ENCODE data around the gene EPHB2.

EPHB2 gene

DNA sequence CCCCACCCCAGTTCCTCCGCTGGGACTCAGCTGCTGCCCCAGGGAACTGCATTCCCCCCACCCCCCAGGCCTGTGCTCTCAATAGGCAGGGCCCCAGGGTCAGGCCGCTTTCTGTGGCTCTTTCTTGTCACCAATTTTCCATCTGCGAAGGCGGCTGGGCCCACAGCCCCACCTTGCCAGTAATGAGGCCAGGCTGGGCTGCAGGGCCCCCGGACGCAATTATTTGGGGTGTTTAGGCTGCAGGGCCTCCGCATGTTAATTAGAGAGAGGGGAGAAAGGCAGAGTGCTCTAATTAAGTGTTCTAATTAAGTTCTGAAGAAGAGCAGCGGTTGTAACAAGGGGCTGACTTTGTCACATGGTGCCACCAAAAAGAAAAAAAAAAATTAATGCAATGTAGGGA, 71.8 kb downstream of the EPHB2 start:
- no peak for DNase-seq

DNA sequence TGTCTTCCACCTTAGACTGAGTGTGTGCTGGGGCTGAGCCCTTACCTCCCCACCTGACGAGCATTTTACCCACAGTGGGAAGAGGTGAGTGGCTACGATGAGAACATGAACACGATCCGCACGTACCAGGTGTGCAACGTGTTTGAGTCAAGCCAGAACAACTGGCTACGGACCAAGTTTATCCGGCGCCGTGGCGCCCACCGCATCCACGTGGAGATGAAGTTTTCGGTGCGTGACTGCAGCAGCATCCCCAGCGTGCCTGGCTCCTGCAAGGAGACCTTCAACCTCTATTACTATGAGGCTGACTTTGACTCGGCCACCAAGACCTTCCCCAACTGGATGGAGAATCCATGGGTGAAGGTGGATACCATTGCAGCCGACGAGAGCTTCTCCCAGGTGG, 73.7 kb downstream of the EPHB2 start:
- DNase-seq = no peak

DNA sequence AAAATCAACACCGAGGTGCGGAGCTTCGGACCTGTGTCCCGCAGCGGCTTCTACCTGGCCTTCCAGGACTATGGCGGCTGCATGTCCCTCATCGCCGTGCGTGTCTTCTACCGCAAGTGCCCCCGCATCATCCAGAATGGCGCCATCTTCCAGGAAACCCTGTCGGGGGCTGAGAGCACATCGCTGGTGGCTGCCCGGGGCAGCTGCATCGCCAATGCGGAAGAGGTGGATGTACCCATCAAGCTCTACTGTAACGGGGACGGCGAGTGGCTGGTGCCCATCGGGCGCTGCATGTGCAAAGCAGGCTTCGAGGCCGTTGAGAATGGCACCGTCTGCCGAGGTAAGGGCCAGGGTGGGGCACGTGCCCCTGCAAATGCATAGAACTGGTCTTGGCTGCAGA, 74.1 kb downstream of the EPHB2 start:
- DNase-seq = no peak

- no peak for DNase-seq
Measured at GRCh38 chr1:22786101-22786500, 75.5 kb downstream of the EPHB2 start.

- DNase-seq = no peak
Measured at GRCh38 chr1:22786719-22787489, 76.3 kb downstream of the EPHB2 start.

DNA sequence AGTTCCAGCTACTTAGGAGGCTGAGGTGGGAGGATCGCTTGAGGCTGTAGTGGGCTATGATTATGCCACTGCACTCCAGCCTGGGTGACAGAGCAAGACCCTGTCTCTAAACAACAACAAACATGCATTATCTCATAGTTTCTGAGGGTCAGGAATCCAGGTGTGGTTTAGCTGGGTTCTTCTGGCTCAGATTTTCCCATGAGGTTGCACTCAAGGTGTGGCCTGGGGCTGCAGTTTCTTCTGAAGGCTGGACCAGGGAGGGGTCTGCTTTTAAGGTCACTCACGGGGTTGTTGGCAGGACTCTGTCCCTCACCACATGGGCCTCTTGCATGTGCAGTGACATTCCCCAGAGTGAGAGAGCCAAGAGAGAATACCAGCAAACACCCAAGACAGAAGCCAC, 77.0 kb downstream of the EPHB2 start:
- no peak for DNase-seq

GRCh38 chr1:22788254-22788661, 77.6 kb downstream of the EPHB2 start:
- no peak for DNase-seq

DNA sequence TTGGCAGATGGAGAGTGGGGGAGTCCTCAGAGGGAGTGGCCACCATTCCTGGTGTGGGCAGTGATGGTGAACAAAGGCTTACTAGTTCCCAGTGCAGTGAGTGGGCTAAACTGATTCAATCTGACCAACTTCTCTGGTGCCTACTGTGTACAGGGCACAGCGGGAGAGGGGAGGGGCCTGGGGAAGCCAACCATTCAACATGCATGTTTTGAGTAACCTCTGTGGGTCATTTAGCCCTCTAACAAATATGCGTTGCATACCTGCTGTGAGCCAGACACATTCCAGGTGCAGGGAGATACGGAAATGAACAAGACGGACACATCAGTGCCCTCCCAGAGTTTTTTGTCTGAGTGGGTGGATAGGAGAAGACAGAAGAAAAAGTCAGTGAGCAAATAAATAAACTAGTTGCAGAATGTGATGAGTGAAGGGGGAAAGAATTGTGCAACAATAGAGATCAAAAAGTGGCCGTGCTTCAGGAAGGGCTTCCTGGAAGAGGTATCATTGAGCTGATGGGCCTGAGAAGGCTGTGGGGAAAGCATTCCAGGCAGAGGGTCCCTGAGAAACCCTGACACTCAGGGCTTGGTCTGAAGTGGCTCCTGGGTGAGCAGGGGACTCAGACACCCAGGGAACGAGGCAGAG, 78.8 kb downstream of the EPHB2 start:
- DNase-seq = peak in 1 of 2 experiments; percentile 56

- peak; percentile 42 to 66 for DNase-seq
Measured at GRCh38 chr1:22790232-22791008, 79.8 kb downstream of the EPHB2 start.

DNA sequence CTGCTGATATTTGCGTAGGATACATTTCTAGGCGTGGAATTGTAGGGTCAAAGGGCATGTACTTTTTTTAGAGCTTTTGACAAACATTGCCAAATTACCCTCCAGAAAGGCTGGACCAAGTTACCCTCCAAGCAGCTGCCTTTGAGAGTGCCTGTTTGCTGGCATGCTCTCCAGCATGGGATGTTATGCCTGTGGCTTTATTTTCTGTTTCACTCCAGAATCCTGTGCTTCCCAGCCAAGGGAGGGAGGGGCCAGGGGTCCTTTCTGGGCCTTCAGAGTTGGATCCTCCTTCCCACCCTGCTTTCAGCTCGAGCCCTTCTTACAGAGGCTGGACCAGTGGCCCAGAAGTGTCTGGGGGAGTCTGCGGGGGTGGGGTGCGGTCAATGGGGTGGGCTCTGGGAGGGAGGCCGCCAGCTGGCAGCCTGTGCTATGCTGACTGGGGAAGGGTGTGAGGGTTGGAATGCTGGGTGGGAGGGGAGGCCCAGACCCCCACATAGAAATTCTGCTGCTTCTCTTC, 81.2 kb downstream of the EPHB2 start:
- DNase-seq = no peak

DNA sequence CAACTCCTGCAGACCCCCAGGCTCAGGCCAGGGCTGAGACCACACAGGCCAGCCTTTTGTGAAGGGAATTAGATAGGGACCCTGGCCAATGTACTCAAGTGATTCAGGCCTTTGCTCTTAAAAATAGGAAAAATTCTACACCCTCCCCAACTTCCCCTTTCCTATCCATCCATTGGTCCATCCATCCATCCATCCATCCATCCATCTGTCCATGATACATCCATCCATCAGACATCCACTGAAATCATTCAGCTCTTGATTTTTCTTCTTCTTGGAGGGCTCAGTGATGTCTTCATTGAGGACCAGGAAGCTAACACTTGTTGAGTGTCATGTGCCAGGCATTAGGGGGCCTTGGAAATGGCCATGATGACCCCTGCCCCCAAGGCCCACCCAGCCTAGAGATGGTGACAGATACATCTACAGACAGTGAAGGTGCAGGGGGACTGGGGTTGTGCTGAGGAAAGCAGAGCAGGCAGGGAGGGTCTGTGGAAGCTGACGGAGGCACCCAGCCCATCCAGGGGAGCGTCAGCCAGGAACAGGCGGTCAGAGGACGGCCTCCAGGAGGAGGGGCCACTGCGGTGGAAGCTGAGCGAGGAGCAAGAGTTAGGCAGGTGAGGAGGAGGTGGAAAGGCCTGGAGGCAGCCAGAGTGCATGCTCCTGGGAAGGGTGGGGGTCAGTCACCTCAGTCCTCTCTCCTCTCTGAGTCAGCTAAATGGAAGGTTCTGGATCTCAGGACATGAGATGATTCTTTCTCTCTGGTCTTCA, 81.9 kb downstream of the EPHB2 start:
- DNase-seq = no peak

DNA sequence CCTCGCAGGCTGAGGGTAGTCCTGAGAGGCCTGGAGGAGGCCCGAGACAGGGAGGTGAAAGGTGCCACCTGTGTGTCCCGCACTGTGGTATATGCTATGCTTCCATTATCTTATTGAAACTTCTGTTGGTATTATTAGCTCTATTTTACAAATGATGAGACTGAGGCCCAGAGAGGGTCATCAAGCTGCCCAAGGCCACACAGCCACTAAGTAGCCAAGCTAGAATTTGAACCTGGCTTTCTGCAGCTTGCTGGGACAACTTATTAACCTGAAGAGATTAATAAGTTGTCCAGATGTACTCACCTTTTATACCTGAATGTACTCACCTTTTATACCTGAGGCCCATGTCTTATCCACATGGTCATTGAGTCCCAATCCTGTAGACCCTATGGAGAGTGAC, 83.0 kb downstream of the EPHB2 start:
- no peak for DNase-seq

DNA sequence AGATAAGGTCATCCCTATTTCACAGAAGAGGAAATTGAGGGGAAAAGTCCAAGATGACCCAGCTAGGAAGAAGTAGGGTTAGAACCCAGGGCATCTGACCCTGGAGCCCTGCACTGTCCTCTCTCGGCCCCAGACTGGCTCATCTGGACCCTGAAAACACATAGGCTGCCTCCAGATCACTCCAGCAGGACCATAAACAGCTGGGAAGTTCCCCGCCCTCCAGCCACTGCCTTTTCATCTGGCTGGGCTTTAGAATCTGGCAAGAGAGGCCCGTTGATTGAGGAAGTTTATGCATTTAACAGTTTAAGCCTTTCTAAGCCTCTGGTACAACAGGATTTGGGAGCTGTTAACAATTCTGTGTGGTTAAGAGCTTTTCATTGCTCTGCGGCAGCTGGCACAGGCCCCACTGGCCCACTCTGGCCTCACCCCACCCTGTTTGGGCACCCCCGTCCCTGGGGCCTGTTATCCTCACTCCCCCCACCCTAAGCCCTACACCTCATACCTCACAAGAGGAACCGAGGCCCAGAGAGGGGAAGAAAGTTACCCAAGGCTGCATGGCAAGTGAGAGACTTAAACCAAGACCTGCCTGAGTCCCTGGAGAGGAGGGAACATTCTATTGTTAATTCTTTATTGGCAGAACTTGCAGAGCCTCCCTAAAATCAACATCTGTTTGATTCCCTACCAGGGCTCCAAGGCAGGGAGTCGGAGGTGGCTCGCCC, 84.2 kb downstream of the EPHB2 start:
- DNase-seq = no peak

DNA sequence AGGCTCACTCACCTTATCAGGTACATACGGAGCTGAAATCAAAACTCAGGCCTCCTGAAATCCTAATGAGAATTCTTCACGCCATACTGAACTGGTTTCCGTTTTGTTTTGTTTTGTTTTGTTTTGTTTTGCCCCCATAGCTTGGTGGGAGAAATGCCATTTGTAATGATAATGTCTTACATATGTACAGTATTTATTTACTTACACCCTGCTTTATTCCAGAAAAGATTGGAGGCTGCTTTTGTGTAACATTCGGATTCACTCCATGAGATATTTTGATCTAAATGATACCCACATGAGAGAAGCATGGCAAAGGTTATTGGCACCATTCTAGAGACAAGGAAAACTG, 84.7 kb downstream of the EPHB2 start:
- DNase-seq = no peak

DNA sequence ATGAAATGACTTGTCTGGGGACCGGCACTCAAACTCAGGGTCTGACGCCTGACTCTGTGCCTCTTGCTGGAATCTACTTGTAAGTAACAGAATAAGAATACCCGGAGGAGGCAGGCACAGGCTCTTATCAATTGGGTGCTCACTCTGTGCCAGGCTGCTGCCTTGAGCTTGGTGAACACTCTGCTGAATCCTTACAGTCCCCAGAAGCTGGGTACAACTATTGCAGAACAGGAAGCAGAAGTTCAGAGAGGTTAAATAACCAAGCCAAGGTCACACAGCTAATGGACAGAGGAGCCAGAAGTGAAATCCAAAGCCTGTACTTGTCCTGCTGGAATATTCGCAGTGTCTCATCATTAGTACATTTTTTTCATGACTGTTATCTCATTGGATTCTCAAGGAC, 86.0 kb downstream of the EPHB2 start:
- no peak for DNase-seq

- DNase-seq = no peak
Measured at GRCh38 chr1:22798083-22798482, 87.4 kb downstream of the EPHB2 start.

DNA sequence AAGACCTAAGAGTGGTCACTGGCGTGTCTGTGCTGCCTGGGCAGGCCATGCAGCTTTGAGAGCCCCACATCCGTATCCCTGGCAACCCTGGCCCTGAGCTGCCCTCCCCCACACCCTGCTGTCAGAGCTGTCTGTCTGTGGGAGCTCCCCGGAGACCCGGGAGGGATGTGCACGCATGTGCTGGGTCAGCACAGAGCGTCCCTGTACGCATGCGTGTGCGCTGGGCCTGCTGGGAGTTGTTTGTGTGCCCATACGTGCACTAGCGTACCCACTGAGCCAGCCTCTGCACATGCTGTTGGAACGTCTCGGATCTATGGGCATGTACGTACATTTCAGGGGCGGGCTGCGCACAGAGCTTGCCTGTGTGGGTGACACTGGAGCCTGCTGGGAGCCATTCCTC, 89.3 kb downstream of the EPHB2 start:
- no peak for DNase-seq

GRCh38 chr1:22800629-22801028, 90.0 kb downstream of the EPHB2 start:
- no peak for DNase-seq

DNA sequence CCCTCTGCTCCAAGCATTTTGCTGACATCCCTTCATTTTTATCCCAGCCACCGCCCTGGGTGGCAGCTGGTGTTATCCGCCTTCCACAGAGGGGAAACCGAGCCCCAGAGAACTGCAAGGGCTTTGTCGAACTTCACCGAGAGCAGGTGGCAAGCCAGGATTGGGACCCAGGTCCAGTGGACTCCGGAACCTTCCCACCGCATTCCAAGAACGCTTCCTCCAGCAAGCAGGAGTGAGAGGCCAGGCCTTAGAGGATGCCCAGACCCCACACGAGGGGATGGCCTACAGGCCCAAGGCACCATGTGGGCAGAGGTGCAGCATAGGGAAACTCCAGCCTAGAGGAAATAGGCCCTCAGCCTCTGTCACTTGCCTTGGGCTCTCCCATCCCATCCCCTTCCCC, 90.7 kb downstream of the EPHB2 start:
- no peak for DNase-seq

DNA sequence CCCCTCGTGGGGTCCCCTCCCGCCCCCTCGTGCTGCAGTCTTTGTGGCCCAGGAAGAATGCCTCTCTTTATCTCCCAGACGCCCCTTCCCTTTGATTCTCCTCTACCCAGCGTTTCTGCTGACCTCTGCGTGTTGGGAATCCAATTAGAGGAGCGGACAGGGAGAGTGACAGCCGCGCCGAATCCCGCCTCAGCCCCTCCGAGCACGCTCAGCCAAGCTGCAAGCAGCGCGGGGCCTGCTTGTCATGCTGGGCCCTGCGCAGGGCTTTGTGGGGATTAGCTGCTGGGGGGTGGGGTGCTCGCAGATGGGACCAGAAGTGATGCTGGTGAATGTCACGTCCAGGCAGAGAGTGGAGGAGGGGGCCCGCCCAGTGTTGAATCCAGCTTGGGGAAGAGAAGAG, 91.1 kb downstream of the EPHB2 start:
- no peak for DNase-seq

DNA sequence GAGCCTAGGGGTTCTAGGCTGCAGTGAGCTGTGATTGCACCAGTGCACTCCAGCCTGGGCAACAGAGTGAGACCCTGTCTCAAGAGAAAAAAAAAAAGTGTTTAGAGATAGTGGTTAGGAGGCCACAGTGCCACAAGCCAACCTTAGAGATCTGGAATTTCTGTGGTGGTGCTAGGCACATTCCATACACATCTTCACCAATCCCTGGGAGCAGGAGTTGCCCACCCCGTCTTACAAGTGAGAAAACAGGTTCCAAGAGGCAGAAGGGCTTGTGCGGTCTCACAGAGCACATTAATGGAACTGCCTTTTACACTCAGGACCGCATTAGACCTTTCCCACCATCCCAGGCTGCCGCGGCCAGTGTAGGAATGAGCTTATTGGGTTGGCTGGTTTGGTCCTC, 93.2 kb downstream of the EPHB2 start:
- DNase-seq = no peak

DNA sequence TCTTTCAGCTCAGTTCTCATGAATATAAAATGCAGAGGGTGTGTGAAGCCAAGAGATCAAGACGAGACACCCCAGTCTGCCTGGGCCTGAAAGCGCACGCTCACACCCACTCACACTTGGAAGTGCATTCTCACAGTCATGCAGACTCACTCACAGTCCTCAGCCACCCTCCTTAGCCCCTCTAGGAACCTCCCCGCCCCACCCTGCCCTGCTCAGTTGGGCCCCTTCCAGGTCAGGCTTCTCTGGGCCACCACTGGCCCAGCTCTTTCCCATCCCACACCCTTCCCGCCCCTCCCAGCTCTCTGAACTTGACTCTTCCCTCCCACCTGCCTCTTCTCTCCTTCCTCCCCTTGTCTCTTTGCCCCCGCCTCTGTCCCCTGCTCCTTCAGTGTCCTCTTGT, 93.8 kb downstream of the EPHB2 start:
- DNase-seq = no peak
